Adrenal gland (tissue), 5 donors: ENCODE results near the gene MFAP2.

Source experiments
- CTCF ChIP-seq, 6 experiments: fragments of 450-650 bp in 4 of 6; fragments of 200-600 bp in 2 of 6; sonication (generic) in 1 of 6; IDR thresholded peaks; 1 replicate in 5 of 6; 2 replicates in 1 of 6; pipeline versions ENCODE4 v1.5.1 to v1.8.0; 2016 to 2021; ENCODE audit warnings: antibody characterized with exemption in 6 of 6, mild to moderate bottlenecking in 2 of 6, moderate library complexity in 1 of 6
- POLR2A ChIP-seq, 2 donors: fragments of 450-650 bp; IDR thresholded peaks; one replicate each; pipeline ENCODE4 v1.6.1; 2017; ENCODE audit warnings: antibody characterized with exemption in 2 of 2, mild to moderate bottlenecking in 2 of 2, moderate library complexity in 1 of 2
- donor health status: DM: no; HTN: no; CAD: no.

DNA sequence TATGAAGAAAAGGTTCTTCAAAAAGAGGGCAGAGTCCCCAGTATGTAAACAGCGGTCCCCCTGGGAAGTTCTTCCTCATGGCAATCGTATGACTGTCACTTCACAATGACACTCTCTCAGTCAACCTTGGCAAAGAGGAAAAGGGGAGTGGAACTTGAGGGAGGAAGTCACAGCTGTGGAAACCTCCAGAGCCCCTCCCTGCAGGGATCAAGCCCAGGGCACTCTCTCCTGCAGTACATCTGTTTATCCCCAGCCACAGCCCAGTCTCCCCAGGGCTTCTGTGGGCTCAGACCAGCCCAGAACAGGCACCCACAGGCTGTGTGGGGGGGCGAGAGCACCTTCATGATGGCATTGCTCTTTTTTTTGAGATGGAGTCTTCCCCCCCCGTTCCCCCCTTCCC is 29.3 kb upstream of the MFAP2 start:
- no peak for TF ChIP-seq POLR2A (IDR thresholded peaks at IDR 0.05)
- no peak for TF ChIP-seq CTCF (IDR thresholded peaks at IDR 0.05)
